Heart right ventricle (tissue), 16 donors: ENCODE data around the gene RUNX1. TPM values are rescaled to one million over a fixed set of nuclear protein-coding genes. Genes with fewer than 3 reads are reported as not detected.
A peak's percentile ranks its signal among the peaks of the same experiment; 100 is the strongest.

Source experiments
- ATAC-seq, 8 donors: fragments of 200-7000 bp; cut with Tn5 transposase; one replicate each; pipeline ENCODE4 v1.9.1; 2020; ENCODE audit warnings: mild to moderate bottlenecking in 8 of 8, moderate library complexity in 8 of 8, moderate number of reproducible peaks in 1 of 8
- DNase-seq, 2 donors: peaks; one replicate each; pipeline ENCODE4 v3.0.0-alpha.2; 2020
- H3K27ac ChIP-seq, 10 donors: fragments of 200-600 bp; sonication (generic) in 2 of 10; one replicate each; pipeline versions ENCODE4 v1.5.0 to v1.8.0; 2020 to 2022; ENCODE audit warnings: mild to moderate bottlenecking in 3 of 10
- H3K27me3 ChIP-seq, 7 donors: fragments of 200-600 bp; one replicate each; pipeline ENCODE4 v1.8.0; 2021 to 2022; ENCODE audit warnings: mild to moderate bottlenecking in 2 of 7
- H3K36me3 ChIP-seq, 9 donors: fragments of 200-600 bp; sonication (generic) in 1 of 9; one replicate each; pipeline versions ENCODE4 v1.5.0 to v1.8.0; 2020 to 2022; ENCODE audit warnings: mild to moderate bottlenecking in 2 of 9
- H3K4me1 ChIP-seq, 9 donors: fragments of 200-600 bp; sonication (generic) in 1 of 9; one replicate each; pipeline versions ENCODE4 v1.5.0 to v1.8.0; 2020 to 2022; ENCODE audit warnings: mild to moderate bottlenecking in 4 of 9
- H3K4me3 ChIP-seq, 10 donors: fragments of 200-600 bp; sonication (generic) in 2 of 10; one replicate each; pipeline versions ENCODE4 v1.5.0 to v1.8.0; 2020 to 2022; ENCODE audit warnings: mild to moderate bottlenecking in 7 of 10, moderate library complexity in 2 of 10
- H3K9me3 ChIP-seq, 11 donors: fragments of 200-600 bp in 10 of 11; sonication (generic) in 2 of 11; one replicate each; pipeline versions ENCODE4 v1.5.0 to v1.8.0; 2013 to 2022; ENCODE audit warnings: mild to moderate bottlenecking in 2 of 11, control low read depth in 1 of 11, moderate library complexity in 1 of 11
- WGBS, 2 donors: extraction: QIAGEN DNeasy Blood & Tissue Kit; methylation state at CpG; one replicate each; pipeline ENCODE4 v1.1.7; 2013; ENCODE audit warnings: inconsistent platforms in 1 of 2; 5-methylcytosine and 5-hydroxymethylcytosine counted together
- intact Hi-C, 10 donors: fragments of 100-400 bp; cut with DNase I; formaldehyde crosslinking; loops; one replicate each; pipeline versions ENCODE4 v1.11.1 to v1.14.2; 2022
- polyA plus RNA-seq, 2 donors: library from polyadenylated mRNA; stranded (reverse); fragments of 200-250 nt; gene quantifications; one replicate each; pipeline ENCODE4 v1.2.3, GENCODE V29; 2013
- total RNA-seq, 10 donors: library from RNA; stranded (reverse); fragmentation: NEBNext Ultra II Directional in 3 of 10; extraction: Animal tissue kit (Norgen Biotek cat#: 25700) in 3 of 10; gene quantifications; one replicate each; pipeline versions ENCODE4 v1.2.1 to v1.2.4, GENCODE V29; 2021 to 2023
- TF ChIP-seq, protein P1 (sequence below), 9 donors: fragments of 200-600 bp; sonication (generic) in 2 of 9; IDR thresholded peaks; one replicate each; pipeline versions ENCODE4 v1.5.0 to v1.8.0; 2021 to 2022; ENCODE audit warnings: antibody characterized with exemption in 9 of 9, mild to moderate bottlenecking in 5 of 9, moderate library complexity in 1 of 9
- donor health status: Arrhythmogenic right ventricular cardiomyopathy.
- donor health status: ischemic (EF 13 %, LVEDD 7.1; RV severe dilation, severe dysfunction).
- donor health status: healthy with polysubstance abuse.
- donor health status: DM: no; HTN: yes; CAD: no.
- donor health status: DM: no; HTN: no; CAD: no.
- donor health status: ischemic (EF 25% LVEDD 6.9; RV normal size, moderate dysfunction).
- donor health status: ischemic (EF 25% LVEDD 5.7; RV mildly dilated, moderate dysfunction).
- donor health status: healthy.
- donor health status: DM: yes; HTN: yes; CAD: no.
- donor health status: Ischemic cardiomyopathy.
- donor health status: ischemic (EF 35%, LVEDD 5.7; RV mildly dilated, moderate dysfunction).
- donor health status: nonischemic (EF 11% LVEDD 7.7; RV severe dilation, severe dysfunction).
- donor health status: DM: yes; HTN: yes; CAD: no.
- donor health status: PGD.
- donor health status: ischemic (EF 29% LVEDD 5.4; RV normal size, mild dysfunction).
- donor health status: nonischemic (EF 23%, LVEDD 6.1; RV moderate dilation, normal function).

RUNX1 gene
- total and polyA plus RNA-seq, 12 donors: 0.88 to 29.3 (median 3.5) TPM

DNA sequence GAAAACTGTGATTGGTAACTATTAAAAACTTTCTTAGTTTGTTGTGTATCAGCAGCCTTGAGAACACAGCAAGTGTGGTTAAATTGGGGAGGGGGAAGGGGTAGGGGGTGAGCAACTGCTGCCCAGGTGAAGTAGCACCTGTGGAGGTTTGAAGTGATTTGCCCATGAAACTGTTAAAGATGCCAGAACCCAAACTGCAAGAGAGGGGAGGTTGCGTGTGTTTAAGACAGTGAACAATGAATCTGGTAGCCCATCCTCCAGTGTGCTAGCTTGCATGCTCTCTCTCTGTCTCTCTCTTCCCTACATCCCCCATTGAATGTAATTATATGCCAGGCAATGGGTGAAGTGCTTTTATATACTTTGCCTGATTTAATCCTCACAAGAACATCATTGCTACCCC is 154.7 kb downstream of the RUNX1 start:
- intact Hi-C loops: loop anchor here in 6 of 10 donors (5.0 to 10.0 kb wide), 8 partner anchors 310 to 948 kb away; no protein-coding TSS in a partner anchor
- TF ChIP-seq, protein P1, sequence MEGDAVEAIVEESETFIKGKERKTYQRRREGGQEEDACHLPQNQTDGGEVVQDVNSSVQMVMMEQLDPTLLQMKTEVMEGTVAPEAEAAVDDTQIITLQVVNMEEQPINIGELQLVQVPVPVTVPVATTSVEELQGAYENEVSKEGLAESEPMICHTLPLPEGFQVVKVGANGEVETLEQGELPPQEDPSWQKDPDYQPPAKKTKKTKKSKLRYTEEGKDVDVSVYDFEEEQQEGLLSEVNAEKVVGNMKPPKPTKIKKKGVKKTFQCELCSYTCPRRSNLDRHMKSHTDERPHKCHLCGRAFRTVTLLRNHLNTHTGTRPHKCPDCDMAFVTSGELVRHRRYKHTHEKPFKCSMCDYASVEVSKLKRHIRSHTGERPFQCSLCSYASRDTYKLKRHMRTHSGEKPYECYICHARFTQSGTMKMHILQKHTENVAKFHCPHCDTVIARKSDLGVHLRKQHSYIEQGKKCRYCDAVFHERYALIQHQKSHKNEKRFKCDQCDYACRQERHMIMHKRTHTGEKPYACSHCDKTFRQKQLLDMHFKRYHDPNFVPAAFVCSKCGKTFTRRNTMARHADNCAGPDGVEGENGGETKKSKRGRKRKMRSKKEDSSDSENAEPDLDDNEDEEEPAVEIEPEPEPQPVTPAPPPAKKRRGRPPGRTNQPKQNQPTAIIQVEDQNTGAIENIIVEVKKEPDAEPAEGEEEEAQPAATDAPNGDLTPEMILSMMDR (IDR thresholded peaks at IDR 0.05): no peak
- peaks cover 0 to 21% (median 9%) of the 10 kb centered on the region in 11 donors for H3K9me3 ChIP-seq
- 50 to 54% methylated on average over 1 of the region's 1 CpG for WGBS, 2 donors
- no peak overlapping the region for H3K27ac ChIP-seq
- H3K4me3 ChIP-seq: no peak overlapping the region
- no peak for ATAC-seq
- H3K4me1 ChIP-seq: peaks cover 0 to 26% (median 7%) of the 10 kb centered on the region in 9 donors
- no peaks in the 10 kb centered on the region for H3K36me3 ChIP-seq
- no peak for DNase-seq
- H3K27me3 ChIP-seq: peaks cover 0 to 69% (median 56%) of the 10 kb centered on the region in 7 donors

DNA sequence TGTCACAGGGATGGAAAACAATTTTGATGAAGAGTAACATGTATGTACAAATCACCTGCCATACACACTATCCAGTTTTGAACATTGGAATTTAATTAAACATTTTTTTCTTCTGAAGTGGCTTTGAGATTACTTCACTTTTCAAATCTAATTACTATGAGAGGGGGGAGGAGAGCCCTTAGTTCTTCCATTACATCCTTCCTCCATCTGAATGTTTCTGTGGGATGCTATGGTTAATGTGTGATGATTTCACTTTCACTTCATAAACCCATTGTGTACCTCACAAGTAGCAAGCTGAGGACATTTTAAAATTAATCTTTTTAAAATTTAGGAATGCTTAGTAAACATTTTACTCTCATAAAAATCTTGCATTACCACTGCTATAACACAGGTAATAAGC is 156.9 kb downstream of the RUNX1 start:
- no peak for ATAC-seq
- DNase-seq: no peak
- Histone ChIP-seq H3K4me1 (peaks cover 0 to 37% (median 18%) of the 10 kb centered on the region in 9 donors), H3K27ac (no peak overlapping the region), H3K36me3 (no peaks in the 10 kb centered on the region), H3K9me3 (peaks cover 0 to 6% (median 0%) of the 10 kb centered on the region in 11 donors), H3K27me3 (peaks cover 0 to 66% (median 56%) of the 10 kb centered on the region in 7 donors), H3K4me3 (no peak overlapping the region)
- TF ChIP-seq, protein P1 (IDR thresholded peaks at IDR 0.05): no peak
- intact Hi-C loops: loop anchor here in 6 of 10 donors (5.0 to 10.0 kb wide), 8 partner anchors 313 to 950 kb away; no protein-coding TSS in a partner anchor

DNA sequence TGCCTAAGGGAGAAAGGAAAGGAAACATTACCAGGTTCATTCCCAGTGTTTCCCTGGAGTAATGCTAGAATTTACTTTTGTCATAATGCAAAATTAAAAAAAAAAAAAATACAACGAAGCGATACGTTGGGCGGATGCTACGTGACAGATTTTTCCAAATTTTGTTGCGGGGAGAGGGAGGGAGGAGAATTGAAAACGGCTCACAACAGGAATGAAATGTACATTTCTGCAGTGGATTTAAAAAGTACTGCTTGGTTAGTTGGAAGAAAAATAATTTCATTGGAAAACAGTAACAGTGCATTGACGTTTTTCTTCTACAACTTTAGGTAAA is 157.5 kb downstream of the RUNX1 start:
- peak overlapping the region in 5 of 10 donors; percentile 59 to 73 (median 69) for H3K4me3 ChIP-seq

DNA sequence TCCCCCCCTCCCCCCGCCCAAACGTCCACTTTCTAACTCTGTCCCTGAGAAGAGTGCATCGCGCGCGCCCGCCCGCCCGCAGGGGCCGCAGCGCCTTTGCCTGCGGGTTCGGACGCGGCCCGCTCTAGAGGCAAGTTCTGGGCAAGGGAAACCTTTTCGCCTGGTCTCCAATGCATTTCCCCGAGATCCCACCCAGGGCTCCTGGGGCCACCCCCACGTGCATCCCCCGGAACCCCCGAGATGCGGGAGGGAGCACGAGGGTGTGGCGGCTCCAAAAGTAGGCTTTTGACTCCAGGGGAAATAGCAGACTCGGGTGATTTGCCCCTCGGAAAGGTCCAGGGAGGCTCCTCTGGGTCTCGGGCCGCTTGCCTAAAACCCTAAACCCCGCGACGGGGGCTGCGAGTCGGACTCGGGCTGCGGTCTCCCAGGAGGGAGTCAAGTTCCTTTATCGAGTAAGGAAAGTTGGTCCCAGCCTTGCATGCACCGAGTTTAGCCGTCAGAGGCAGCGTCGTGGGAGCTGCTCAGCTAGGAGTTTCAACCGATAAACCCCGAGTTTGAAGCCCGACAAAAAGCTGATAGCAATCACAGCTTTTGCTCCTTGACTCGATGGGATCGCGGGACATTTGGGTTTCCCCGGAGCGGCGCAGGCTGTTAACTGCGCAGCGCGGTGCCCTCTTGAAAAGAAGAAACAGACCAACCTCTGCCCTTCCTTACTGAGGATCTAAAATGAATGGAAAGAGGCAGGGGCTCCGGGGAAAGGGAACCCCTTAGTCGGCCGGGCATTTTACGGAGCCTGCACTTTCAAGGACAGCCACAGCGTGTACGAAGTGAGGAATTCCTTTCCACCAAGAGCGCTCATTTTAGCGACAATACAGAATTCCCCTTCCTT is 158.1 kb downstream of the RUNX1 start:
- H3K4me1 ChIP-seq: peaks cover 0 to 44% (median 25%) of the 10 kb centered on the region in 9 donors
- DNase-seq: peak in 1 of 2 donors; percentile 25
- intact Hi-C loops: loop anchor here in 6 of 10 donors (2.0 to 10.0 kb wide), 9 partner anchors 314 to 951 kb away; no protein-coding TSS in a partner anchor

More for the DNA sequence above, 157.5 kb downstream of the RUNX1 start:
- no peak for ATAC-seq
- Histone ChIP-seq H3K27me3 (peaks cover 2 to 72% (median 62%) of the 10 kb centered on the region in 7 donors), H3K9me3 (no peaks in the 10 kb centered on the region), H3K27ac (peak overlapping the region in 5 of 10 donors; percentile 92 to 99 (median 96)), H3K4me1 (peaks cover 0 to 38% (median 23%) of the 10 kb centered on the region in 9 donors), H3K36me3 (no peaks in the 10 kb centered on the region)
- intact Hi-C loops: loop anchor here in 6 of 10 donors (2.0 to 10.0 kb wide), 9 partner anchors 313 to 951 kb away; no protein-coding TSS in a partner anchor
- TF ChIP-seq, protein P1 (IDR thresholded peaks at IDR 0.05): no peak
- WGBS, 2 donors: 21 to 26% methylated on average over 8 of the region's 8 CpGs
- no peak for DNase-seq

More for the DNA sequence above, 158.1 kb downstream of the RUNX1 start:
- peak overlapping the region in 6 of 10 donors; percentile 91 to 99 (median 96) for H3K27ac ChIP-seq
- H3K36me3 ChIP-seq: peaks cover 0 to 1% (median 0%) of the 10 kb centered on the region in 9 donors
- WGBS, 2 donors: 5 to 8% methylated on average over 60 of the region's 60 CpGs
- TF ChIP-seq, protein P1 (IDR thresholded peaks at IDR 0.05): no peak
- no peak for ATAC-seq
- H3K27me3 ChIP-seq: peaks cover 3 to 79% (median 68%) of the 10 kb centered on the region in 7 donors
- H3K9me3 ChIP-seq: no peaks in the 10 kb centered on the region
- H3K4me3 ChIP-seq: peak overlapping the region; percentile 14 to 76 (median 66)
